Vagina (tissue), 2 donors: ENCODE measurements around the gene EZH2. TPM values are rescaled to one million over a fixed set of nuclear protein-coding genes. Genes with fewer than 3 reads are reported as not detected.

ENCODE experiments used
- DNase-seq, 2 donors: peaks; one replicate each; pipeline ENCODE4 v3.0.0-alpha.2; 2017; ENCODE audit errors: extremely low spot score in 2 of 2
- H3K27ac ChIP-seq: fragments of 200-600 bp; sonication (generic); one replicate; pipeline ENCODE4 v1.5.1; 2019
- H3K27me3 ChIP-seq: fragments of 200-600 bp; sonication (generic); one replicate; pipeline ENCODE4 v1.5.1; 2019
- H3K36me3 ChIP-seq, 2 donors: fragments of 200-600 bp; sonication (generic); one replicate each; pipeline ENCODE4 v1.5.1; 2017 to 2019
- H3K4me1 ChIP-seq: fragments of 200-600 bp; sonication (generic); one replicate; pipeline ENCODE4 v1.5.1; 2019
- H3K4me3 ChIP-seq, 2 donors: fragments of 200-600 bp; sonication (generic); 1 replicate in 1 of 2; 2 replicates in 1 of 2; pipeline ENCODE4 v1.5.1; 2016 to 2019
- H3K9me3 ChIP-seq: fragments of 200-600 bp; sonication (generic); one replicate; pipeline ENCODE4 v1.5.1; 2019
- CTCF ChIP-seq, 3 experiments: fragments of 450-650 bp in 2 of 3; fragments of 200-600 bp in 1 of 3; sonication (generic) in 1 of 3; IDR thresholded peaks; one replicate each; pipeline ENCODE4 v1.5.1; 2017 to 2019; ENCODE audit warnings: antibody characterized with exemption in 3 of 3, mild to moderate bottlenecking in 2 of 3, moderate library complexity in 2 of 3
- POLR2A ChIP-seq, 2 donors: fragments of 450-650 bp; IDR thresholded peaks; one replicate each; pipeline ENCODE4 v1.6.1; 2017; ENCODE audit warnings: antibody characterized with exemption in 2 of 2, mild to moderate bottlenecking in 2 of 2, moderate library complexity in 2 of 2
- POLR2AphosphoS5 ChIP-seq, 2 donors: sonication (generic); formaldehyde crosslinking; IDR thresholded peaks; one replicate each; pipeline ENCODE4 v1.9.0; 2017; ENCODE audit warnings: antibody characterized with exemption in 2 of 2, mild to moderate bottlenecking in 2 of 2, low read depth in 1 of 2; ENCODE audit not compliant: insufficient read depth in 1 of 2
- intact Hi-C: fragments of 100-400 bp; cut with DNase I; formaldehyde crosslinking; loops from one replicate; pipeline ENCODE4 v1.15.1; 2023
- total RNA-seq: library from RNA; depleted of rRNA; stranded (reverse); fragments of >200 nt; gene quantifications from one replicate; pipeline ENCODE4 v1.2.3, GENCODE V29; 2016

The EZH2 gene
- total RNA-seq, 1 donor from 2014 or later: 7.9 TPM

GRCh38 chr7:148773334-148773733 is 110.8 kb downstream of the EZH2 start:
- intact Hi-C loops: no loop called here
- Histone ChIP-seq H3K27me3 (no peaks in the 10 kb centered on the region), H3K36me3 (peaks cover 0 to 45% of the 10 kb centered on the region in 2 donors), H3K4me3 (no peak overlapping the region), H3K9me3 (no peaks in the 10 kb centered on the region), H3K4me1 (no peaks in the 10 kb centered on the region), H3K27ac (no peak overlapping the region)
- no peak for DNase-seq
- TF ChIP-seq CTCF (IDR thresholded peaks at IDR 0.05) (no peak), POLR2A (IDR thresholded peaks at IDR 0.05) (no peak)

DNA sequence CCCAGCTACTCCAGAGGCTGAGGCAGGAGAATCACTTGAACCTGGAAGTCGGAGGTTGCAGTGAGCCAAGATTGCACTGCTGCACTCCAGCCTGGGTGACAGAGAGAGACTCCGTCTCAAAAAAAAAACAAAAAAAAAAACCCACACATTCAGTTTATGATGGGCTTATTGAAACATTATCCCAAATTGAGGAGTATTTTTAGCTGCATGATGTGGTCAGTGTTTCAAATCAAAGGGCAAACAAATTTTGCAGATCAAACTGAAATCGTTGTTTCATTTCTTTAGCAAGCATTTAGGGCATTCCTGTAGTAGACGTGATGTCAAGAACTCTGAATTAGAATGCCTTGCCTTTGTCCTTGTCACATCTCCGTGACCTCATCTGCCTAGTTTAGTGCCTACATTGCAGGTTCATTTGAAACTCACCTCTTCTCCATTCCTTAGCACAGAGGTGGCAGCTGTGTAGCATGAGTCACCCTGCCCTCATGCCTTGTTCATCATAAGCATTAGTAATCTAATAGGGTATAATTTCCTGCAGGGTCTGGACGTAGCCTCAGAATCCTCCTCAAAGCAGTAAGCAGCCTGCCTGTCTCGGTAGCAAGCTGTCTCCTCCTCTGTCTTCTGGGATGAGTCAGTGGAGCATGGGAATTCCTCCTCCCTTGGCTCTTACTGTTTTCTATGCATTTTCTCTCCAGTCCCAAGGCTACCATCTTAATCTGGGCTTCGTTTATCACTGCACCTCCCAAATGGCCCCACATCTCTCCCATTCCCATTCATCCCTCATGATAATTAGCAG is 111.6 kb downstream of the EZH2 start:
- intact Hi-C loops: no loop called here
- Histone ChIP-seq H3K4me3 (no peak overlapping the region), H3K9me3 (no peaks in the 10 kb centered on the region), H3K27me3 (no peaks in the 10 kb centered on the region), H3K36me3 (peaks cover 0 to 50% of the 10 kb centered on the region in 2 donors), H3K4me1 (no peaks in the 10 kb centered on the region), H3K27ac (no peak overlapping the region)
- TF ChIP-seq POLR2AphosphoS5 (IDR thresholded peaks at IDR 0.05; ENCODE audit: insufficient read depth in 1 of 2, low read depth in 1 of 2): no peak
- no peak for TF ChIP-seq POLR2A (IDR thresholded peaks at IDR 0.05)
- no peak for TF ChIP-seq CTCF (IDR thresholded peaks at IDR 0.05)
- no peak for DNase-seq

GRCh38 chr7:148770004-148770403 is 114.1 kb downstream of the EZH2 start:
- DNase-seq: no peak
- Histone ChIP-seq H3K27me3 (no peaks in the 10 kb centered on the region), H3K4me1 (no peaks in the 10 kb centered on the region), H3K36me3 (peaks cover 0 to 59% of the 10 kb centered on the region in 2 donors), H3K27ac (no peak overlapping the region), H3K4me3 (no peak overlapping the region), H3K9me3 (no peaks in the 10 kb centered on the region)
- intact Hi-C loops: no loop called here
- TF ChIP-seq POLR2AphosphoS5 (IDR thresholded peaks at IDR 0.05; ENCODE audit: insufficient read depth in 1 of 2, low read depth in 1 of 2): no peak
- TF ChIP-seq POLR2A (IDR thresholded peaks at IDR 0.05): no peak
- TF ChIP-seq CTCF (IDR thresholded peaks at IDR 0.05): no peak

DNA sequence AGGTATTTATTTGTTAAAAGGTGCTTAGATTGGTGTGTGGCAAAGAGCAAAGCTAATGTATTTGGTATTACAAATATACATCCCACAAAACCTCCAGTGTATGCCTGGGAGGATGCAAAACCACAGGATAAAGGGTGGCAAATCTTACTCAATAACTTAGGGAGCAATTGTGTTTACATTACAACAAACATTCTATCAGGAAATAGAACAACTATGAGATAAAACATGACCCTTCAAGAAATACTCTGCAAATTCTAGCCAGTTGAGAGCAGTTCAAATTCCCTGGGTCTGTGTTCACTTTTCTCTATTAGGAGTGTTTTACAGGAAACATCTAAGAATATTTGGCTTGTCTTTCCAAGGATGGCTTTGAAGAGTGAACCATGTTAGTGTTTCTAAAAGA is 120.5 kb downstream of the EZH2 start:
- TF ChIP-seq CTCF (IDR thresholded peaks at IDR 0.05): no peak
- no peak for TF ChIP-seq POLR2A (IDR thresholded peaks at IDR 0.05)
- TF ChIP-seq POLR2AphosphoS5 (IDR thresholded peaks at IDR 0.05; ENCODE audit: insufficient read depth in 1 of 2, low read depth in 1 of 2): no peak
- intact Hi-C loops: no loop called here
- no peaks in the 10 kb centered on the region for H3K27me3 ChIP-seq
- H3K27ac ChIP-seq: no peak overlapping the region
- no peak for DNase-seq
- peaks cover 0 to 32% of the 10 kb centered on the region in 2 donors for H3K36me3 ChIP-seq
- no peak overlapping the region for H3K4me3 ChIP-seq
- H3K9me3 ChIP-seq: no peaks in the 10 kb centered on the region
- H3K4me1 ChIP-seq: no peaks in the 10 kb centered on the region

DNA sequence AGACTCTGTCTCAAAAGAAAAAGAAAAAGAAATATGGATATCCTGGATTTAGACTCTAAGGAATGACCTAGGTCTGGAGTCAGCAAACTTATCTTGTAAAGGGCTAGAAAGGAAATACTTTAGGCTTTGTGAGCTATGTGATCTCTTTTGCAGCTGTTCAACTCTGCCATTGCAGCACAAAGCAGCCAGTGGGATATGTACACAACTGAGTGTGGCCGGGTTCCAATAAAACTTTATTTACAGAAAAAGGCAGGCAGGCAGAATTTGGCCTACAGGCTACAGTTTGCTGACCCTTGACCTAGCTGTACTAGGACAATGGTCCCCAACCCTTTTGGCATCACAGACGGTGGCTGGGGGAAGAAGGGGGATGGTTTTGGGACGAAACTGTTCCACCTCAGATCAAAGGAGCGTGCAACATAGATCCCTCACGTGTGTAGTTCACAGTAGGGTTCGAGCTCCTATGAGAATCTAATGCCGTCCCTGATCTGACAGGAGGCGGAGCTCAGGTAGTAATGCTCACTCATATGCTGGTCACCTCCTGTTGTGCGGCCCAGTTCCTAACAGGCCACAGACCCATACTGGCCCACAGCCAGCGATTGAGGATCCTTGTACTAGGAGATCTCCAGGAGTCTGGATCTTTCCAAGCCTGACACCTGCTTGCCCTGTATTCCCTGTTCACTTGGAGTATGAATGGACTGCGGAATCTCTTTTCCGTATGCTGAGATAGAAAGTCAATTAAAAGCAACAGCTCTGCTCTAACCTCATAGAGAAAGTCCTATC is 122.4 kb downstream of the EZH2 start:
- Histone ChIP-seq H3K9me3 (no peaks in the 10 kb centered on the region), H3K36me3 (peaks cover 0 to 23% of the 10 kb centered on the region in 2 donors), H3K4me3 (no peak overlapping the region), H3K4me1 (no peaks in the 10 kb centered on the region), H3K27me3 (no peaks in the 10 kb centered on the region), H3K27ac (no peak overlapping the region)
- TF ChIP-seq POLR2AphosphoS5 (IDR thresholded peaks at IDR 0.05; ENCODE audit: insufficient read depth in 1 of 2, low read depth in 1 of 2): no peak
- no peak for TF ChIP-seq POLR2A (IDR thresholded peaks at IDR 0.05)
- no peak for TF ChIP-seq CTCF (IDR thresholded peaks at IDR 0.05)
- no peak for DNase-seq
- intact Hi-C loops: no loop called here
